Neural progenitor cell (in vitro differentiated cells): Measurements from ENCODE around the gene TERC.

ENCODE experiments used
- CTCF ChIP-seq: fragments of 200-600 bp; sonication (generic); IDR thresholded peaks from 2 replicates; pipeline ENCODE4 v1.5.1; 2017; ENCODE audit warnings: antibody characterized with exemption, mild to moderate bottlenecking
- EZH2phosphoT487 ChIP-seq: fragments of 200-600 bp; sonication (generic); IDR thresholded peaks from 2 replicates; pipeline ENCODE4 v1.6.1; 2017; ENCODE audit warnings: antibody characterized with exemption

- TF ChIP-seq CTCF (no peak), EZH2phosphoT487 (no peak)
These were observed 463 bp downstream of the TERC start for GRCh38 chr3:169764312-169764881.
